ENCODE measurements around the gene ZNF579.

The ZNF579 gene

GRCh38 chr19:55618426-55618825 lies 37.8 kb upstream of the ZNF579 start:
- in situ Hi-C loops (cut with MboI; ENCODE audit: low pct_unique_long_range_greater_than_20kb, low sequenced_read_pairs, unreplicated experiment), result loop anchor here (25.0 kb wide), 1 partner anchor 1156 kb away; the partner anchor contains the start of genes CDC42EP5 and LENG9
- no peak for DNase-seq (ENCODE audit: low spot score)
- no peak for TF ChIP-seq CTCF (IDR thresholded peaks at IDR 0.05; ENCODE audit: extremely low read depth, insufficient read depth, missing control alignments)

GRCh38 chr19:55617426-55617825 lies 36.8 kb upstream of the ZNF579 start:
- in situ Hi-C loops (cut with MboI; ENCODE audit: low pct_unique_long_range_greater_than_20kb, low sequenced_read_pairs, unreplicated experiment), result loop anchor here (25.0 kb wide), 1 partner anchor 1155 kb away; the partner anchor contains the start of genes CDC42EP5 and LENG9
- TF ChIP-seq CTCF (IDR thresholded peaks at IDR 0.05; ENCODE audit: extremely low read depth, insufficient read depth, missing control alignments), result no peak
- no peak for DNase-seq (ENCODE audit: low spot score)

GRCh38 chr19:55616395-55616875 lies 35.8 kb upstream of the ZNF579 start:
- DNase-seq (ENCODE audit: low spot score), result no peak
- TF ChIP-seq CTCF (IDR thresholded peaks at IDR 0.05; ENCODE audit: extremely low read depth, insufficient read depth, missing control alignments), result no peak
- in situ Hi-C loops (cut with MboI; ENCODE audit: low pct_unique_long_range_greater_than_20kb, low sequenced_read_pairs, unreplicated experiment), result loop anchor here (25.0 kb wide), 1 partner anchor 1154 kb away; the partner anchor contains the start of genes CDC42EP5 and LENG9

- in situ Hi-C loops (cut with MboI; ENCODE audit: low pct_unique_long_range_greater_than_20kb, low sequenced_read_pairs, unreplicated experiment), result loop anchor here (25.0 kb wide), 1 partner anchor 1153 kb away; the partner anchor contains the start of genes CDC42EP5 and LENG9
- DNase-seq (ENCODE audit: low spot score), result no peak
- no peak for TF ChIP-seq CTCF (IDR thresholded peaks at IDR 0.05; ENCODE audit: extremely low read depth, insufficient read depth, missing control alignments)
Observed at GRCh38 chr19:55615543-55616394, 35.1 kb upstream of the ZNF579 start.

- in situ Hi-C loops (cut with MboI; ENCODE audit: low pct_unique_long_range_greater_than_20kb, low sequenced_read_pairs, unreplicated experiment), result loop anchor here (25.0 kb wide), 1 partner anchor 1153 kb away; the partner anchor contains the start of genes CDC42EP5 and LENG9
- DNase-seq (ENCODE audit: low spot score), result no peak
- no peak for TF ChIP-seq CTCF (IDR thresholded peaks at IDR 0.05; ENCODE audit: extremely low read depth, insufficient read depth, missing control alignments)
Observed at GRCh38 chr19:55614711-55615542, 34.3 kb upstream of the ZNF579 start.

All from GM13977 (cell line).